SK-N-SH (cell line): Measurements from ENCODE around the gene COL4A2. TPM values are rescaled to one million over a fixed set of nuclear protein-coding genes. Genes with fewer than 3 reads are reported as not detected.

Experiments
- CTCF ChIA-PET: fragments of 300-600, 350-600 bp; formaldehyde crosslinking; extraction: SDS; loops from one replicate; lab custom pipeline; 2021; lab: Yijun Ruan, JAX
- POLR2A ChIA-PET: fragments of 350-600 bp; sonication (Branson Sonifier 250); formaldehyde crosslinking; extraction: SDS; loops from one replicate; lab custom pipeline; 2020; ENCODE audit warnings: antibody characterized with exemption, inconsistent platforms; lab: Yijun Ruan, JAX
- DNase-seq: peaks from one replicate; pipeline ENCODE4 v3.0.0; 2012
- H2AFZ ChIP-seq: fragments of 200-600 bp; sonication (generic); 2 replicates; pipeline ENCODE4 v1.8.1; 2016; ENCODE audit warnings: antibody characterized with exemption, mild to moderate bottlenecking, low read depth
- H3F3A ChIP-seq: fragments of 200-600 bp; sonication (generic); replicated peaks from 2 replicates; pipeline ENCODE3; 2016; ENCODE audit warnings: antibody characterized with exemption, mild to moderate bottlenecking; ENCODE audit not compliant: insufficient read depth
- H3K27ac ChIP-seq, 2 experiments: fragments of 200-500 bp in 1 of 2; fragments of 200-600 bp in 1 of 2; sonication (Bioruptor generic) in 1 of 2; sonication (generic), shearing (Covaris generic) in 1 of 2; 2 replicates each; pipeline versions ENCODE4 v1.5.1 to v1.6.1; 2014 to 2016; ENCODE audit warnings: low read depth in 2 of 2, inconsistent platforms in 1 of 2, low read length in 1 of 2, mild to moderate bottlenecking in 1 of 2, mixed read lengths in 1 of 2
- H3K27me3 ChIP-seq: fragments of 200-600 bp; sonication (generic), shearing (Covaris generic); 2 replicates; pipeline ENCODE4 v1.6.1; 2016; ENCODE audit warnings: mixed run types; ENCODE audit not compliant: insufficient read depth
- H3K36me3 ChIP-seq, 2 experiments: fragments of 200-500 bp in 1 of 2; fragments of 200-600 bp in 1 of 2; sonication (Bioruptor generic) in 1 of 2; sonication (generic) in 1 of 2; replicated peaks in 1 of 2; 2 replicates each; pipeline versions ENCODE3 to v1.5.1; 2014 to 2016; ENCODE audit warnings: low read length in 1 of 2, mild to moderate bottlenecking in 1 of 2; ENCODE audit not compliant: insufficient read depth in 2 of 2, control insufficient read depth in 1 of 2
- H3K4me1 ChIP-seq, 2 experiments: fragments of 200-500 bp in 1 of 2; fragments of 200-600 bp in 1 of 2; sonication (Bioruptor generic) in 1 of 2; sonication (generic), shearing (Covaris generic) in 1 of 2; 2 replicates each; pipeline versions ENCODE4 v1.5.1 to v1.6.1; 2014 to 2016; ENCODE audit warnings: low read depth in 1 of 2, low read length in 1 of 2, mixed run types in 1 of 2; ENCODE audit not compliant: insufficient read depth in 2 of 2, control insufficient read depth in 1 of 2
- H3K4me2 ChIP-seq: fragments of 200-600 bp; sonication (generic), shearing (Covaris generic); 2 replicates; pipeline ENCODE4 v1.6.1; 2017; ENCODE audit warnings: mixed run types
- H3K4me3 ChIP-seq, 2 experiments: fragments of 200-500 bp in 1 of 2; fragments of 200-600 bp in 1 of 2; sonication (Bioruptor generic) in 1 of 2; sonication (generic), shearing (Covaris generic) in 1 of 2; 2 replicates each; pipeline versions ENCODE4 v1.5.1 to v1.8.1; 2014 to 2016; ENCODE audit warnings: low read depth in 2 of 2, inconsistent platforms in 1 of 2, low read length in 1 of 2, mild to moderate bottlenecking in 1 of 2, mixed read lengths in 1 of 2, moderate library complexity in 1 of 2
- H3K79me2 ChIP-seq: fragments of 200-600 bp; sonication (generic); 2 replicates; pipeline ENCODE4 v1.8.1; 2017; ENCODE audit warnings: mild to moderate bottlenecking; ENCODE audit not compliant: insufficient read depth
- H3K9ac ChIP-seq: fragments of 200-600 bp; sonication (generic); 2 replicates; pipeline ENCODE4 v1.6.1; 2017; ENCODE audit warnings: mixed run types
- H3K9me2 ChIP-seq: fragments of 200-600 bp; sonication (generic); 2 replicates; pipeline ENCODE4 v1.6.1; 2017; ENCODE audit warnings: mixed run types
- H3K9me3 ChIP-seq: fragments of 200-600 bp; sonication (generic); 2 replicates; pipeline ENCODE4 v1.6.1; 2017; ENCODE audit warnings: mixed run types, mild to moderate bottlenecking, moderate library complexity
- H4K20me1 ChIP-seq: fragments of 200-600 bp; sonication (generic); 2 replicates; pipeline ENCODE4 v1.6.1; 2017; ENCODE audit warnings: mild to moderate bottlenecking, mixed run types; ENCODE audit not compliant: insufficient read depth
- CTCF ChIP-seq: fragments of 200-600 bp; sonication (generic); IDR thresholded peaks from 2 replicates; pipeline ENCODE4 v1.6.1; 2017; ENCODE audit warnings: antibody characterized with exemption, mild to moderate bottlenecking, moderate library complexity
- EP300 ChIP-seq, 2 experiments: IDR thresholded peaks; 2 replicates each; pipeline versions ENCODE4 v1.4.0 to v1.6.1; 2012; ENCODE audit warnings: borderline replicate concordance in 1 of 2, low read depth in 1 of 2, low read length in 1 of 2
- FOSL2 ChIP-seq: IDR thresholded peaks from 2 replicates; pipeline ENCODE4 v1.4.0; 2012; ENCODE audit warnings: low read depth, mild to moderate bottlenecking, moderate library complexity, borderline replicate concordance
- FOXM1 ChIP-seq: IDR thresholded peaks from 2 replicates; pipeline ENCODE4 v1.4.0; 2012; ENCODE audit warnings: low read depth, mild to moderate bottlenecking
- GATA2 ChIP-seq: sonication (generic); formaldehyde crosslinking; IDR thresholded peaks from 2 replicates; pipeline ENCODE4 v1.5.0; 2020; ENCODE audit warnings: mild to moderate bottlenecking, missing genetic modification reagents
- IRF3 ChIP-seq: fragments of 150-350 bp; IDR thresholded peaks from 2 replicates; pipeline ENCODE4 v1.6.1; 2016; ENCODE audit warnings: mild to moderate bottlenecking, low read depth, low read length
- JUND ChIP-seq: IDR thresholded peaks from 2 replicates; pipeline ENCODE4 v1.4.0; 2012
- MEF2A ChIP-seq: IDR thresholded peaks from 2 replicates; pipeline ENCODE4 v1.4.0; 2012; ENCODE audit warnings: low read depth, borderline replicate concordance
- NFIC ChIP-seq: IDR thresholded peaks from 2 replicates; pipeline ENCODE4 v1.4.0; 2012; ENCODE audit warnings: borderline replicate concordance
- PBX3 ChIP-seq: IDR thresholded peaks from 2 replicates; pipeline ENCODE4; 2012
- POLR2AphosphoS5 ChIP-seq: IDR thresholded peaks from 2 replicates; pipeline ENCODE4 v1.6.1; 2012; ENCODE audit warnings: low read depth, low read length
- RAD21 ChIP-seq: IDR thresholded peaks from 2 replicates; pipeline ENCODE4 v1.6.1; 2012; ENCODE audit warnings: mild to moderate bottlenecking, low read length
- RCOR1 ChIP-seq: fragments of 150-350 bp; IDR thresholded peaks from 2 replicates; pipeline ENCODE4 v1.6.1; 2017; ENCODE audit warnings: antibody characterized with exemption, low read length
- RFX5 ChIP-seq: IDR thresholded peaks from 2 replicates; pipeline ENCODE4 v1.6.1; 2012; ENCODE audit warnings: mild to moderate bottlenecking, improper control_type of control experiment, low read length
- RXRA ChIP-seq: IDR thresholded peaks from 2 replicates; pipeline ENCODE4 v1.4.0; 2012; ENCODE audit warnings: low read depth, mild to moderate bottlenecking, borderline replicate concordance
- TCF12 ChIP-seq: IDR thresholded peaks from 2 replicates; pipeline ENCODE4 v1.4.0; 2012
- YY1 ChIP-seq: IDR thresholded peaks from 2 replicates; pipeline ENCODE4 v1.4.0; 2012; ENCODE audit warnings: low read depth, mild to moderate bottlenecking
- WGBS: methylation state at CpG from one replicate; pipeline ENCODE4 v1.1.6; 2017; ENCODE audit warnings: low lambda C conversion rate; 5-methylcytosine and 5-hydroxymethylcytosine counted together
- polyA plus RNA-seq, 3 experiments: library from polyadenylated mRNA; depleted of rRNA; stranded (reverse); fragments of >200 nt; gene quantifications; 2 replicates each; pipeline ENCODE4 v1.2.3, GENCODE V29; 2012
- TF ChIP-seq, protein P1 (sequence below): IDR thresholded peaks from 2 replicates; pipeline ENCODE4 v1.4.0; 2012; ENCODE audit warnings: low read depth, borderline replicate concordance
- TF ChIP-seq, protein P2 (sequence below): IDR thresholded peaks from 2 replicates; pipeline ENCODE4 v1.4.0; 2012; ENCODE audit warnings: low read depth, borderline replicate concordance

COL4A2 gene
- polyA plus RNA-seq, 1 of the 3 experiments (the other 2 are of a cell fraction) = 137 TPM

DNA sequence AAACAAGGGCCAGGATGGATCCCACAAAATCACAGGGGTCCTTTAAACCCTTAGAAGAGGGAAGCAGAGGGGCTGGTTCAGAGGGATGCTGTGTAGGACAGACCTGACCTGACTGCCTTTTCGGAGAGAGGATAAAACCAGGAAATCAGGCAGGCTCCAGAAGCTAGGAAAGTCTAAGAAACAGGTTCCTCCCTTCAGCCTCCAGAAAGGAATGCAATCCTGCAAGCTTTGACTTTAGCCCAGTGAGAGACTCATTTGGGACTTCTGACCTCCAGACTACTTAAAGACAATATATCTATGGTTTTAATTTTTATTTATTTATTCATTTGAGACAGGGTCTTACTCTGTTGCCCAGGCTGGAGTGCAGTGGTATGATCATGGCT is 249.1 kb downstream of the COL4A2 start (continued):
- TF ChIP-seq FOXM1 (no peak), EP300 (IDR thresholded peaks at IDR 0.05; ENCODE audit: borderline replicate concordance in 1 of 2, low read depth in 1 of 2, low read length in 1 of 2) (no peak), POLR2AphosphoS5 (no peak)

DNA sequence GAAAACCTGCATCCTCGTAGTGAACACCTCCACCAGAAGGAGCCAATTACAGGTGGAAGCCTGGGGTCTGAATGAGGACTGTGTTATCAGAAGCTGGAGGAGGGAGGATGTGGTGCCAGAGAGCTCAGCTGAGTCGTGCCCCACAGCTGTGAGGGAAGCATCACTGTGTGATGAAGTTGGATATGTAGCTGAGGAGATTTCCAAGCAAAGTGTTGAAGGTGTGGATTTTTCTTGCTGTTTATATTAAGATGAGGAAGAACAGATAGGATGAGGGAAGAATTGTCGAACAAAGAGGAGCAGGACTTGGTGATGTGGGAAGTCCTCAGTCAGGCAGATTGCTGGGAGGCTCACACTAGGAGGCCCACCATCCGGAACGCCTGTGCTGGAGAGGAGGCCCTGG is 250.0 kb downstream of the COL4A2 start:
- POLR2A ChIA-PET = no interaction called here
- no peak for TF ChIP-seq RAD21
- no peak for TF ChIP-seq EP300 (IDR thresholded peaks at IDR 0.05; ENCODE audit: borderline replicate concordance in 1 of 2, low read depth in 1 of 2, low read length in 1 of 2)
- no peak for TF ChIP-seq NFIC
- no peak for TF ChIP-seq GATA2 (CRISPR knock-in tag)
- TF ChIP-seq, protein P1, sequence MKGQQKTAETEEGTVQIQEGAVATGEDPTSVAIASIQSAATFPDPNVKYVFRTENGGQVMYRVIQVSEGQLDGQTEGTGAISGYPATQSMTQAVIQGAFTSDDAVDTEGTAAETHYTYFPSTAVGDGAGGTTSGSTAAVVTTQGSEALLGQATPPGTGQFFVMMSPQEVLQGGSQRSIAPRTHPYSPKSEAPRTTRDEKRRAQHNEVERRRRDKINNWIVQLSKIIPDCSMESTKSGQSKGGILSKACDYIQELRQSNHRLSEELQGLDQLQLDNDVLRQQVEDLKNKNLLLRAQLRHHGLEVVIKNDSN = no peak
- no peak for TF ChIP-seq PBX3
- no peak for TF ChIP-seq RXRA
- no peak for TF ChIP-seq RFX5
- TF ChIP-seq TCF12 = no peak
- no peak for TF ChIP-seq FOSL2
- WGBS = 82% methylated on average over 5 of the region's 5 CpGs

DNA sequence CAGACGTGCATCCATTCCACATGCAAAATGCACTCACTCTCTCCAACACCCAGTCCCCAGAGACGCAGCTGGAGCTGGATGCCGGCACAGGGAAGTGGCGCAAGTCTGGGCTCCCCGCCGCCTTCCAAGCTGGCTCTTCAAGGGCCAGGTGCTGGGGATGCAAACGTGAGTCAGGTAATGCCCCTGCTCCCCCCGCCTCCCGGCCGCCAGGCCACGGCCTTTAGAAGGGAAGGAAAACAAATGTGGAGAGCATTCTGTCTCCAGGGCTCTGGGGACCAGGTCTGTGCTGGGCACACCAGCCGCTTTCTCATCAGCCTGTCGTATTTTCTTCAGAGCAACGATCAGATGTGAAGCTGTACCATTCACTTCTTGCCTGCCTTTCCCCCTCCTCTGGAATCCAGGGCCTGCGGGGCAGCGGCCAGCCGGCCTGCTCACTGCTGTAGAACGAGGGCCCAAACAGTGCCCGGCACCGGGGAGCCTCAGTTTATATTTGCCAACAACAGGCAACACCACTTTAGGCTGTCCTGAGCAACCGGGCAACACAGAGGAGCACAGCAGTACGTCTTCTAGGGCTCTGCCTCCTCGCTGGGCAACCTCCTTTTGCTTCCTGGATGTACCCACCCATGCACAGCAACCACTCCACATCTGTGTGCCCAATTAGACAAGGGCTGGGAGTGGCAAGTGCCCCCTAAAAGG is 250.7 kb downstream of the COL4A2 start:
- Histone ChIP-seq H3K4me1 (peaks cover 0 to 7% of the 10 kb centered on the region in 2 experiments; a peak in 1 of 4 replicates), H3F3A (peaks cover 15% of the 10 kb centered on the region), H3K4me3 (no peak overlapping the region), H3K27me3 (no peaks in the 10 kb centered on the region), H3K9ac (no peak overlapping the region), H3K79me2 (no peaks in the 10 kb centered on the region), H4K20me1 (no peaks in the 10 kb centered on the region), H2AFZ (no peak overlapping the region), H3K9me3 (no peaks in the 10 kb centered on the region), H3K4me2 (no peak overlapping the region), H3K9me2 (no peaks in the 10 kb centered on the region), H3K27ac (no peak overlapping the region), H3K36me3 (no peaks in the 10 kb centered on the region)
- WGBS = 90% methylated on average over 11 of the region's 23 CpGs
- ChIA-PET POLR2A (interaction anchor here (1.2 kb wide), 1 partner anchor 17 kb away, joined by 3 read pairs; no protein-coding TSS in a partner anchor), CTCF (interaction anchor here (0.6 to 1.6 kb wide), 3 partner anchors 8 to 102 kb away, joined by 3 to 7 read pairs (median 3); no protein-coding TSS in a partner anchor)
- DNase-seq = no peak
- TF ChIP-seq, protein P2, sequence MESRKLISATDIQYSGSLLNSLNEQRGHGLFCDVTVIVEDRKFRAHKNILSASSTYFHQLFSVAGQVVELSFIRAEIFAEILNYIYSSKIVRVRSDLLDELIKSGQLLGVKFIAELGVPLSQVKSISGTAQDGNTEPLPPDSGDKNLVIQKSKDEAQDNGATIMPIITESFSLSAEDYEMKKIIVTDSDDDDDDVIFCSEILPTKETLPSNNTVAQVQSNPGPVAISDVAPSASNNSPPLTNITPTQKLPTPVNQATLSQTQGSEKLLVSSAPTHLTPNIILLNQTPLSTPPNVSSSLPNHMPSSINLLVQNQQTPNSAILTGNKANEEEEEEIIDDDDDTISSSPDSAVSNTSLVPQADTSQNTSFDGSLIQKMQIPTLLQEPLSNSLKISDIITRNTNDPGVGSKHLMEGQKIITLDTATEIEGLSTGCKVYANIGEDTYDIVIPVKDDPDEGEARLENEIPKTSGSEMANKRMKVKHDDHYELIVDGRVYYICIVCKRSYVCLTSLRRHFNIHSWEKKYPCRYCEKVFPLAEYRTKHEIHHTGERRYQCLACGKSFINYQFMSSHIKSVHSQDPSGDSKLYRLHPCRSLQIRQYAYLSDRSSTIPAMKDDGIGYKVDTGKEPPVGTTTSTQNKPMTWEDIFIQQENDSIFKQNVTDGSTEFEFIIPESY = no peak
- TF ChIP-seq FOSL2 = no peak
- no peak for TF ChIP-seq RCOR1
- no peak for TF ChIP-seq MEF2A
- TF ChIP-seq RFX5 = no peak
- no peak for TF ChIP-seq JUND
- no peak for TF ChIP-seq CTCF
- no peak for TF ChIP-seq RAD21
- no peak for TF ChIP-seq YY1
- TF ChIP-seq IRF3 = no peak

More for the DNA sequence above, 250.0 kb downstream of the COL4A2 start:
- H3K79me2 ChIP-seq = no peaks in the 10 kb centered on the region
- H3K9ac ChIP-seq = no peak overlapping the region
- no peak overlapping the region for H3K4me3 ChIP-seq
- H4K20me1 ChIP-seq = no peaks in the 10 kb centered on the region
- DNase-seq = no peak
- H3K4me1 ChIP-seq = peaks cover 0 to 5% of the 10 kb centered on the region in 2 experiments; a peak in 1 of 4 replicates
- H3K9me2 ChIP-seq = no peaks in the 10 kb centered on the region
- H2AFZ ChIP-seq = no peak overlapping the region
- no peak overlapping the region for H3K27ac ChIP-seq
- H3K36me3 ChIP-seq = no peaks in the 10 kb centered on the region
- no peak overlapping the region for H3K4me2 ChIP-seq
- CTCF ChIA-PET = interaction anchor here (1.0 to 1.6 kb wide), 2 partner anchors 36 to 102 kb away, joined by 3 to 7 read pairs; no protein-coding TSS in a partner anchor
- no peaks in the 10 kb centered on the region for H3K27me3 ChIP-seq
- H3K9me3 ChIP-seq = no peaks in the 10 kb centered on the region
- peaks cover 9% of the 10 kb centered on the region for H3F3A ChIP-seq
